GM23248 (cell line): ENCODE results near the gene EGLN3. TPM values are rescaled to one million over a fixed set of nuclear protein-coding genes. Genes with fewer than 3 reads are reported as not detected.
"Not testable (repeated sequence)": the region's sequence is repeated elsewhere in the genome, so short reads cannot be mapped to it uniquely, and the experiment has no call there.

Experiments
- DNase-seq: peaks from one replicate; pipeline ENCODE4 v3.0.0-alpha.2; 2015
- H2AFZ ChIP-seq: fragments of 200-600 bp; sonication (generic); 2 replicates; pipeline ENCODE4 v1.6.1; 2016; ENCODE audit warnings: antibody characterized with exemption
- H3F3A ChIP-seq: fragments of 200-600 bp; sonication (generic); 2 replicates; pipeline ENCODE4 v1.6.1; 2016; ENCODE audit warnings: mild to moderate bottlenecking, antibody characterized with exemption, mixed run types; ENCODE audit not compliant: insufficient read depth
- H3K27ac ChIP-seq: fragments of 200-600 bp; sonication (generic); 2 replicates; pipeline ENCODE4 v1.5.1; 2016; ENCODE audit warnings: mild to moderate bottlenecking
- H3K27me3 ChIP-seq: fragments of 200-600 bp; sonication (generic); replicated peaks from 2 replicates; pipeline ENCODE4 v1.6.1; 2016; ENCODE audit warnings: mild to moderate bottlenecking; ENCODE audit not compliant: insufficient read depth
- H3K36me3 ChIP-seq: fragments of 200-600 bp; sonication (generic); 2 replicates; pipeline ENCODE4 v1.6.1; 2016; ENCODE audit warnings: low read depth, mild to moderate bottlenecking
- H3K4me1 ChIP-seq: fragments of 200-600 bp; sonication (generic); 2 replicates; pipeline ENCODE4 v1.6.1; 2016; ENCODE audit warnings: mild to moderate bottlenecking; ENCODE audit not compliant: insufficient read depth
- H3K4me2 ChIP-seq: fragments of 200-600 bp; sonication (generic); one replicate; pipeline ENCODE4 v1.6.1; 2016; ENCODE audit warnings: mild to moderate bottlenecking; ENCODE audit not compliant: unreplicated experiment
- H3K4me3 ChIP-seq: fragments of 200-600 bp; sonication (generic); 2 replicates; pipeline ENCODE4 v1.5.1; 2016; ENCODE audit warnings: mild to moderate bottlenecking
- H3K79me2 ChIP-seq: fragments of 200-600 bp; sonication (generic); 2 replicates; pipeline ENCODE4 v1.6.1; 2016; ENCODE audit warnings: mild to moderate bottlenecking; ENCODE audit not compliant: insufficient read depth
- H3K9ac ChIP-seq: fragments of 200-600 bp; sonication (generic); 2 replicates; pipeline ENCODE4 v1.6.1; 2016; ENCODE audit warnings: mild to moderate bottlenecking
- H3K9me2 ChIP-seq: fragments of 200-600 bp; sonication (generic); 2 replicates; pipeline ENCODE4 v1.6.1; 2016; ENCODE audit warnings: mixed run types, mild to moderate bottlenecking, moderate library complexity; ENCODE audit not compliant: insufficient read depth
- H3K9me3 ChIP-seq: fragments of 200-600 bp; sonication (generic); one replicate; pipeline ENCODE4 v1.6.1; 2017; ENCODE audit warnings: low read depth
- H4K20me1 ChIP-seq: fragments of 200-600 bp; sonication (generic); 2 replicates; pipeline ENCODE4 v1.6.0; 2016; ENCODE audit not compliant: insufficient read depth
- EZH2 ChIP-seq: fragments of 200-600 bp; sonication (generic); IDR thresholded peaks from 2 replicates; pipeline ENCODE4 v1.6.1; 2018; ENCODE audit warnings: antibody characterized with exemption, mild to moderate bottlenecking; ENCODE audit not compliant: insufficient read depth, poor library complexity, severe bottlenecking
- EZH2phosphoT487 ChIP-seq: fragments of 200-600 bp; sonication (generic); IDR thresholded peaks from 2 replicates; pipeline ENCODE4 v1.6.1; 2018; ENCODE audit warnings: antibody characterized with exemption, moderate library complexity, mild to moderate bottlenecking, low read depth; ENCODE audit not compliant: insufficient read depth
- WGBS, 2 experiments: methylation state at CpG; one replicate each; pipeline ENCODE4 v1.1.6; 2015 to 2017; ENCODE audit warnings: low lambda C conversion rate in 2 of 2, low coverage in 1 of 2; ENCODE audit errors: missing lambda C conversion rate in 2 of 2; 5-methylcytosine and 5-hydroxymethylcytosine counted together
- in situ Hi-C: fragments of 300-500 bp; cut with MboI; formaldehyde crosslinking; loops from 2 replicates; pipeline ENCODE4 v1.15.0; 2020
- polyA plus RNA-seq: library from polyadenylated mRNA; unstranded; fragments of >200 nt; fragmentation: Nextera tagmentation; extraction: Ambion mirVana; gene quantifications from 2 replicates; pipeline ENCODE4 v1.2.1, GENCODE V29; 2016
- total RNA-seq: library from RNA; depleted of rRNA; stranded (reverse); fragments of >200 nt; shearing (Covaris generic); gene quantifications from 2 replicates; pipeline ENCODE4 v1.2.3, GENCODE V29; 2014

EGLN3 gene
- total and polyA plus RNA-seq, 2 experiments from 2014 or later: 0.11 to 0.22 TPM

- H4K20me1 ChIP-seq: no peaks in the 10 kb centered on the region
- WGBS, 2 experiments: 37 to 40% methylated on average over 2 of the region's 2 CpGs
- H3K27me3 ChIP-seq: no peaks in the 10 kb centered on the region
- no peak for DNase-seq
- no peak overlapping the region for H3K27ac ChIP-seq
- H3K9ac ChIP-seq: no peak overlapping the region
- no peaks in the 10 kb centered on the region for H3K9me2 ChIP-seq
- no peaks in the 10 kb centered on the region for H3K79me2 ChIP-seq
- H3K4me1 ChIP-seq: no peaks in the 10 kb centered on the region
- no peak for TF ChIP-seq EZH2phosphoT487
- TF ChIP-seq EZH2: no peak
- in situ Hi-C loops: no loop called here
- H2AFZ ChIP-seq: no peak overlapping the region
- no peaks in the 10 kb centered on the region for H3K9me3 ChIP-seq
- H3K4me3 ChIP-seq: no peak overlapping the region
- H3K36me3 ChIP-seq: no peaks in the 10 kb centered on the region
- H3K4me2 ChIP-seq: no peak overlapping the region
- H3F3A ChIP-seq: no peaks in the 10 kb centered on the region
Observed at GRCh38 chr14:33929799-33930408, 21.0 kb downstream of the EGLN3 start.

- H2AFZ ChIP-seq: no peak overlapping the region
- no peaks in the 10 kb centered on the region for H3K4me1 ChIP-seq
- in situ Hi-C loops: no loop called here
- no peaks in the 10 kb centered on the region for H3K9me3 ChIP-seq
- TF ChIP-seq EZH2 (no peak), EZH2phosphoT487 (no peak)
- H3K79me2 ChIP-seq: no peaks in the 10 kb centered on the region
- no peak overlapping the region for H3K27ac ChIP-seq
- H3K36me3 ChIP-seq: no peaks in the 10 kb centered on the region
- 61 to 63% methylated on average over 8 of the region's 8 CpGs for WGBS, 2 experiments
- H3F3A ChIP-seq: no peaks in the 10 kb centered on the region
- no peak for DNase-seq
- no peaks in the 10 kb centered on the region for H4K20me1 ChIP-seq
- H3K9me2 ChIP-seq: no peaks in the 10 kb centered on the region
- no peaks in the 10 kb centered on the region for H3K27me3 ChIP-seq
- no peak overlapping the region for H3K4me2 ChIP-seq
- H3K9ac ChIP-seq: no peak overlapping the region
- H3K4me3 ChIP-seq: no peak overlapping the region
Observed at GRCh38 chr14:33928895-33929294, 22.0 kb downstream of the EGLN3 start.

- no peak overlapping the region for H3K4me2 ChIP-seq
- no peaks in the 10 kb centered on the region for H3K4me1 ChIP-seq
- WGBS, 2 experiments: 75 to 79% methylated on average over 4 of the region's 4 CpGs
- in situ Hi-C loops: no loop called here
- TF ChIP-seq EZH2phosphoT487 (no peak), EZH2 (no peak)
- H3K9ac ChIP-seq: no peak overlapping the region
- DNase-seq: no peak
- H3K27me3 ChIP-seq: no peaks in the 10 kb centered on the region
- no peaks in the 10 kb centered on the region for H4K20me1 ChIP-seq
- no peaks in the 10 kb centered on the region for H3F3A ChIP-seq
- no peaks in the 10 kb centered on the region for H3K36me3 ChIP-seq
- no peaks in the 10 kb centered on the region for H3K9me3 ChIP-seq
- no peak overlapping the region for H2AFZ ChIP-seq
- no peak overlapping the region for H3K27ac ChIP-seq
- no peaks in the 10 kb centered on the region for H3K9me2 ChIP-seq
- H3K4me3 ChIP-seq: no peak overlapping the region
- H3K79me2 ChIP-seq: no peaks in the 10 kb centered on the region
Observed at GRCh38 chr14:33927944-33928343, 22.9 kb downstream of the EGLN3 start.

GRCh38 chr14:33926967-33927366 is 23.9 kb downstream of the EGLN3 start:
- in situ Hi-C loops, H3K4me1 ChIP-seq, H3K27me3 ChIP-seq, H2AFZ ChIP-seq, H3F3A ChIP-seq, DNase-seq, H4K20me1 ChIP-seq, H3K4me3 ChIP-seq, H3K9me3 ChIP-seq, H3K36me3 ChIP-seq, H3K9ac ChIP-seq, H3K4me2 ChIP-seq, H3K9me2 ChIP-seq, H3K27ac ChIP-seq, H3K79me2 ChIP-seq: not testable (repeated sequence)
- 76 to 85% methylated on average over 4 of the region's 4 CpGs for whole genome bisulfite sequencing, 2 experiments

GRCh38 chr14:33925946-33926345 is 24.9 kb downstream of the EGLN3 start:
- no peak overlapping the region for H2AFZ ChIP-seq
- H3K9ac ChIP-seq: no peak overlapping the region
- no peak overlapping the region for H3K4me3 ChIP-seq
- no peaks in the 10 kb centered on the region for H3K79me2 ChIP-seq
- H3K27me3 ChIP-seq: no peaks in the 10 kb centered on the region
- no peak for DNase-seq
- TF ChIP-seq EZH2phosphoT487 (no peak), EZH2 (no peak)
- no peaks in the 10 kb centered on the region for H3K36me3 ChIP-seq
- no peaks in the 10 kb centered on the region for H3F3A ChIP-seq
- H3K9me3 ChIP-seq: no peaks in the 10 kb centered on the region
- no peak overlapping the region for H3K4me2 ChIP-seq
- no peaks in the 10 kb centered on the region for H3K9me2 ChIP-seq
- no peaks in the 10 kb centered on the region for H3K4me1 ChIP-seq
- H4K20me1 ChIP-seq: no peaks in the 10 kb centered on the region
- no peak overlapping the region for H3K27ac ChIP-seq
- in situ Hi-C loops: no loop called here
